HuH-7 (cell line): ENCODE data around the gene GDF7.

Experiments used
- DNase-seq: peaks from one replicate; pipeline ENCODE4 v3.0.0; 2011; ENCODE audit warnings: low spot score

Gene GDF7

DNA sequence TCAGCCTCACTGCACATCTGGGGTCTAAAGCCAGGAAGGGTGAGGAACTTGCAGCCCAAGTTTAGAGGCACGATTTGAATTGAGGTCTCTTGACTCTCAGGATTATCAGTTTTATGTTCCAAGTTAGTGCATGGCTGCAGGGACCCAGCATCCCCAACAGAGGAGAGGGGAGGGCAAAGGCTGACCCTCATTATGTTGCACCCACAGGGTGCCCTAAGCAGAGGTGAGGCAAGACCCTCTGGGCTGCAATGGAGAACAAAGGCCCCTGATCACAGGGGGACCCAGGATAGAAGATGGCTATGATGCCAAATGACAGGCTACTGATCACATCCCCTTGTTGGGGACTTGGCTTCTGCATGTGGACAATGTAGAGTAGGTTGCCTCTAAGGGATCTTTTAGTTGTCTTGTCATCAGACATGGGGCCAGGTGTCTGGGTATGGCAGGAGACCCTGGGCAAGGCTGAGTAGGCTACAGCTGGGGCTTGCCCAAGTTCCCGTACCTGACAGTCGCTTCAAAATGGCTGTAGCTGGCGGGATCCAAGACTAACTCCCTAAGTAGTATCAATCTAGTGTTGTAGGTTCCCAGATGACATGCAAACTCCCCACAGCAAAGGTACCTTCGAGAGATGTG lies 4.5 kb upstream of the GDF7 start:
- no peak for DNase-seq

DNA sequence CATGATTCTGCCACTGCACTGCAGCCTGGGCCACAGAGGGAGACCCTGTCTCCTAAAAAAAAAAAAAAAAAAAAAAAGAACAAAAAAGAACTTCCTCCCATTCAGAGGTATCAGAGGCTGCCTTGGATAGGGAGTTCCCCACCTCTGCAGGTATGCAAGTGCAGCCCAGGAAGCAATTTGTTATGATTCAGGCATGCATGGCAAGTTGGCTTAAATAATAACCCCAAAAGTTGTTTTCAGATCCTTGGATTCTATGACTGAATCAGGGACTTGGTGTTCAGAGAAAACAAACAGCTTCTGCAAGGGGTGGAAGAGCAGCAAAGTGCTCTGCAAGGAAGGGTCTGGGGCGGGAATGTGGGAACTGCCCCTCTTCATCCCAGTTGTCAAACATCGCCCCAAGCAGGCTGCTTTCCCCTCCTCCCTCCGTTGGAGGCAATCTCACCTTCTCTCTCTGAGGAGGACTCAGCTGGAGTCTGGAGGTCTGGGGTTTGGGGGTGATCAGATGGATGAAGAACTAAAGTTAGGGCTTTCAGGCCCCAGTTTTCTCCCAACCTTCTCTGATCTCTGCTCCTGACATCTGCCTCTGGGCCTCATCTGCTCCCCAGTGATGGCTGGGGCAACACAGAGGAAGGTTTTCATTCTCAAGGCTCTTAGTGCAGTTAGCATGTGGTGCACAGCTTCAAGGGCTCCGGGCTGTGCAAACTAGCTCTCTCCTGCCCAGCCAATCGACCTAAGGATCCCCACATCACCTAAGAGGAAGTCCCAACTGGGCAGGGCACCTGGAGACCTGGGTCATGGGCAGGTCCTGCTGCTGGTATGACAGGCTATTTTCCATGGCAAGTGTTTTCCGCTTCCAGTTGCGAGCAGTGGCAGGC lies 3.5 kb upstream of the GDF7 start:
- DNase-seq = no peak

GRCh38 chr2:20664071-20664390 lies 2.9 kb upstream of the GDF7 start:
- DNase-seq = no peak

- no peak for DNase-seq
Measured at GRCh38 chr2:20664431-20665242, 2.3 kb upstream of the GDF7 start.

DNA sequence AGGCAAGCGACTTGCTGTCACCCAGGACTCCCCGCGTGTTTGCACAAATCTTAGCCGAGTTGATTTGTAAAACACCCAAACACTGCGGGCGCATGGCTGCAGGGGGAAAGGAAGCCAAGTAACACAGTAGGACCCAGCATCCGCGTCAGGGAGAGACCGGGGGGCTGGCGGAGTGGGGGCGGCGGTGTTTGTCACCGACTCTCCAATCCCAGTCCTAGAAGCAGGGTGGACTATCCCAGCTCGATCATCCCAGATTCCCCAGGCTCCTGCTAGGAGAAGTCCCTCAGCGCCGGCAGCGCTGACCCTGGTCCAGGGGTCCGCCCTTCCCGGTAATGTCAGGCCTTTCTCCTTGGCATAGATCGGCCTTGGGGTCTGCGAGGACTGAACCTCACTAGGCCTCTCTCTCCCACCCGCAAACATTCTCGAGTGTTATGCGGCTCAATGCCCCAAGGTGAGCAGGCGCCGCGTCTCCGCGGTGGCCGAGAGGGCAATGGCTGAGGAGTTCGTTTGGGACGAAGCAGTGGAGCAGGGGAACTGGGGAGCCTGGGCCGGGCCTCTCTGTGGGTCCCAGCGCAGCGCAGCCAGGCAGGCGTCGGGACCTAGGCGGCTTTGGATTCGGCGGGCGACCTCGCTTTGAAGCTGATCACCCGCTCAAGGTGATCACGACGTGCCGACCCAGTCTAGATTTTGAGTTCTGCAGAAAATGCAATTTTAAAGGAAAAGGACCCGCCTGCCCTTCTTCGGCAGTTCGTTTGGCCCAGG lies 1.5 kb upstream of the GDF7 start:
- DNase-seq = no peak

GRCh38 chr2:20666005-20666303 lies 990 bp upstream of the GDF7 start:
- peak; percentile 44 for DNase-seq

DNA sequence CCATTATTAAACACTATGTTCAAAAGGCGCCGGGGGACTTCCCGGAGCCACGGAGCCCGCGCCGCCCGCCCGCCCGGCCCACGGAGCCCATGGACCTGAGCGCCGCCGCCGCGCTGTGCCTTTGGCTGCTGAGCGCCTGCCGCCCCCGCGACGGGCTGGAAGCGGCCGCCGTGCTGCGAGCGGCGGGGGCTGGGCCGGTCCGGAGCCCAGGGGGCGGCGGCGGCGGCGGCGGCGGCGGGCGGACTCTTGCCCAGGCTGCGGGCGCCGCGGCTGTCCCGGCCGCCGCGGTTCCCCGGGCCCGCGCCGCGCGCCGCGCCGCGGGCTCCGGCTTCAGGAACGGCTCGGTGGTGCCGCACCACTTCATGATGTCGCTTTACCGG lies 197 bp downstream of the GDF7 start:
- no peak for DNase-seq

DNA sequence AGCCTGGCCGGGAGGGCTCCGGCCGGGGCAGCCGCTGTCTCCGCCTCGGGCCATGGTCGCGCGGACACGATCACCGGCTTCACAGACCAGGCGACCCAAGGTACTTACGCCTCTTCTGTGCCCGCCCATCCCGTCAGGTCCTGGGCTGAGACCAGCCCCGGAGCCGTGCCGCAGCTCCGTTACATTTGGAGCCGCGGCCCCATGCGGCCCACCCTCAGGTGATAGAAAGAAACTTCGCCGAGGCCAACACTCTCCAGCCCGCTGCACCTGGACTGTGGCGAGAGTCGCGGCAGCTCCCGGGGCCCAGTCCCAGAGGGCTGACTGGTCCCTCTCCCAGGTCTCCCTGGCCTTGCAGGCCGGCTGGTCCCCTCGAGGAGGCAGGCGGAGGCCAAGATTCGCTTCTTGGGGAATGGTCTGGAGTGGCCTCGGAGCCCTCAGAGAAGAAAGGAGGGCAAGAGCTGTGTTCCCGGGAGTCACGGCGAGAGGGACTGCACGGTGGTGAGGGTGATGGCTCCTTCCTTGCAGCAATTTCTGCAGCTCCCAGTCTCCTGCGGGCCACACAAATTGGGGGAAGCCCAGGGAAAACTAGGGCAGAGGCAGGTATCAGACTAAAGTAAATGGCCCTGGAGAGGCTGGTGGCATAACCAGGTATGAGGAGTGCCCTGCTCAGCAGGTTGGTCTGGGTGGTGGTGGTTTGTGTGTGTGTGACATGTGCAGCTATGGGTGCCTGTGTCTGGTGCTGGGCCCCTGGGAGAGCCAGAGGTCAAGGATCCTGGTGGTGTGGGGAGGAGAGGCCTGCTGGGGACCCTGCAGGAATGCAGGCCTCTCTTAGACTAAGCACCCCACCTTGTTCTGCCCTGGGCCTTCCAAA lies 822 bp downstream of the GDF7 start:
- peak; percentile 55 for DNase-seq

GRCh38 chr2:20668451-20668850 lies 1.5 kb downstream of the GDF7 start:
- no peak for DNase-seq

DNA sequence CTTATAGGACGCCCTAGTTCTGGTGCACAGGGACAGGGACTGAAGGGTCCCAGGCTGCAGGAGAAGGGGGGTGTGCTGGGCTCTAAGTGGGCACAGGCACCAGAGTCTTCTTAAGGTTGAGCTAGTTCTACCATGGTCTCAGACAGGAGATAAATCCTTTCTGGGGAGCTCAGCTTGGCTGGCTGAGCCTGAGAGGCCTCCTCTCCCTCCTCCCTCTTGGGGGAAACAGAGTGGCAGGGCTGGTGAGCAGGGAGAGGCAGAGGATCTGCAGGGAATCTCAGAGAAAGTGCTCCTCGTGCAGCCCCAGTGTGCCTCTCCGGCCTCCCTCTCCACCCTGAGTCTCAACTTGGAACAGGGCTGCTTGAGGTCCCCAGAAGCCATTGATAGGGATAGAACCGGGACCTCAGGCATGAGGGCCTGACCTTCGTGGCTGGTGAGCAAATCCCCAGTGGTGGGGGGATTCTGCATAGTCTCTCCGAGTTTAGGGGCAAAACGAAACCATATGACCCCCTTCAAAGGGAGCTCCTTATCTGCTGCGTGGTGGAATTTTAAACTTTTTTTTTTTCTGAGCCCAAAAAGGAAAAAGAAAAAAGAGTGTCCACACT lies 2.0 kb downstream of the GDF7 start:
- DNase-seq = no peak

GRCh38 chr2:20669562-20670314 lies 2.8 kb downstream of the GDF7 start:
- no peak for DNase-seq

GRCh38 chr2:20670315-20671035 lies 3.5 kb downstream of the GDF7 start:
- DNase-seq = no peak

GRCh38 chr2:20671036-20671735 lies 4.2 kb downstream of the GDF7 start:
- no peak for DNase-seq

DNA sequence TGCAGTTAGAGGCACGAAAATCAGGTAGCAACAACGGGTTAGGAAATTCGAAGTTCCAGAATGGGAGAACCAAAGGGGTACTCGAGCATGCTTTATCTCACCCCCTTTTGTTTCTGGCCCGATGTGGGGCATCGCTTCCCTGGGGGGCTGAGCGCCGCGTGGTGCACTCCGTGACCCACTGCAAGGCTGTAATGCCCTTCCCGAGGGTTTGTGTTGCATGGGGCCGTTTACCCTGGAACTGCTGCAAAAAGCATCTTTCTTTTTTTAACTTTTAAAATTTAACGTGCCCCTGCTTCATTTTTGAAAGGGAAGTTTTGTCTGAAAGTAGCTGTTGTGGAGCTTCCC lies 4.8 kb downstream of the GDF7 start:
- DNase-seq = no peak

DNA sequence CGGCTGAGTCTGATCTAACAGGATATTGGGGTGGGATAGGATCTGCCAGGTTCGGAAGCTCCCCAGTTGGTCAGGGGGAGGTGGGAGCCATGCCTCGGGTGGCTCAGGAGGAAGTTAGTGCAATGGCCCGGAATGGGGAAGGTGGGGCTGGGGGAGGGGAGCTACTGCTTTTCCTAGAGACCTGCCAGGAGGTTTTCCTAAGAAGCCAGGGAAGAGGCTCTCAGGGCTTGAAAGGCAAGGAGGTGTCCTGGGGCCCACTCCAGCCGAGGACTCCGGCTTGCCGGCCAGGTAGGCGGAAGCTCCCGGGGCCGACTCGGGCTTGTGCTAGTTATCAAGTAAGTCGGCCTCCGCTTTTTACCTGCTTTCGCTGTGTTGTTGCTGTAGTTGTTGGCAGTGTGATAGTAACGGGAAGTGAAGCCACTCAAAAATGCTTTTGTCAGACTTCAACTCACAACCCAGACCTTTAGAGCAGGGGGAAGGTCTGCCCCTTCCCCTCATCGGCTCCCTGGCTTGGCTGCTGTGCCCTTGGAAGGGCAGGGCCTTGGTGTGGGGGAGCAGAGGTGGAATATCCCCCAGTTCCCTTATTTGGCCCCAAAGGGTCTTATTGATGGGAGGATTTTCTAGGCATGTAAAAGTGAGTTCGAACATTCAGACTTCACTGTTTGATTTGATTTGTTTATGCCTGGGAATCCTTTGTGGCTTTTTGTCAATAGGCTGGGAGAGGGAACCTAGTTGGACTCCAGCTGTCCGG lies 5.4 kb downstream of the GDF7 start:
- no peak for DNase-seq

- no peak for DNase-seq
Measured at GRCh38 chr2:20673686-20674308, 6.9 kb downstream of the GDF7 start.

DNA sequence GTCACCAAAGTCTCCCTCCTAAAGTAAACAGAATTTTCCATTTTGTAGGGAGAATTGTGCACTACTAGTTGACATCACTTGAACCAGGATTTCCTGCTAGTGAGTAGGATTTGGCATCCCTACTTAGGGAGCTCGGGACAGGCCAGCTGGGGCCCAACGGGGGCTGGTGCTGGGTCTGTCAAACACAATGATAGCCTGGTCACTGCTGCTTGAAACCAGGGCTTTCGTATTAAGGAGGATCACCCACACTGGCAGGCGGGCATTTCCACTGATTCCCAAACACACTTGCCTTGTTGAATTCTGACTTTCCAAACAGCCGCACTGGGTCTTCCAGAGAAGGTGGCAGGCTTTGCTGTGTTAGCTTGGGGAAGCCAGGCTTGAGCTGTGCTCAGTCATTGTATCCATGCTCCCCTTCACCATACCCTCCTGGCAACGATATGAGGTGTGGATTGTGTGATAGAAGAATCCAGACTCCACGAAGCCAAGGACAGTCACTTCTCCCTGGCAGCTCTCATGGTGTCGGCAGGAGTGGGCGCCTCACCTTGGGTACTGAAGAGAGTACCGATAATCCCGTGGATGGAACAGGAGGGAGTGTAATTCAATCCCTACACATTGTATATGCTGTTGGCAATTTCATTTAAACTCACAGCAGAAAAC lies 7.5 kb downstream of the GDF7 start:
- no peak for DNase-seq
